D721Med (cell line): ENCODE data around the gene RAVER1.

Experiments used
- DNase-seq: peaks from one replicate; pipeline ENCODE4 v3.0.0; 2011; ENCODE audit warnings: low spot score; ENCODE audit not compliant: insufficient read length
- FAIRE-seq: peaks from 2 replicates; lab custom pipeline; 2011; peaks lifted over from hg19 to GRCh38; lab: Jason Lieb, UNC
- CTCF ChIP-seq: IDR thresholded peaks from 2 replicates; pipeline ENCODE4 v1.5.1; 2012; ENCODE audit warnings: mild to moderate bottlenecking, control low read depth; ENCODE audit not compliant: insufficient read depth; ENCODE audit errors: missing control alignments

Gene RAVER1

GRCh38 chr19:10290876-10291553 is 42.3 kb downstream of the RAVER1 start:
- no peak for FAIRE-seq
- no peak for TF ChIP-seq CTCF
- peak; percentile 69 for DNase-seq

GRCh38 chr19:10290357-10290875 is 42.9 kb downstream of the RAVER1 start:
- FAIRE-seq (no peak), DNase-seq (no peak)
- TF ChIP-seq CTCF: no peak

DNA sequence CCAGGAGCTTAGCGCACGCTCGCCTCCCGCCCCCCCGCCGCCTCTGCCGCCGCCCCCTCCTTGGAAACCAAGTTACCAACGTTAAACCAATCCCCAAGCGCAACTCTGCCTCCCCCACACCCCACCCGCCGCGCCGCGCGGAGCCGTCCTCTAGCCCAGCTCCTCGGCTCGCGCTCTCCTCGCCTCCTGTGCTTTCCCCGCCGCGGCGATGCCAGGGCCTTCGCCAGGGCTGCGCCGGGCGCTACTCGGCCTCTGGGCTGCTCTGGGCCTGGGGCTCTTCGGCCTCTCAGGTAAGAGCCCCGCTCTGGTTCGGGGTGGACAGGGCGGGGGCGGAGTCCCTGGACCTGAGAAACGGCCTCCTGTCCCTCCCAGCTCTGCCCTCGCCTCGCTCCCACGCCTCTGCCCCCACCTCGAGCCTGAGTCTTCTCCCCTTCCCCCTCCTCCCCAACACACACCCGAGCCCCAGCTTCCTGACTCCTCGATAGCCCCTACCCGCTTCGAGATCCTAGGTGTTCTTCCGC is 43.4 kb downstream of the RAVER1 start, which contains the start of gene ICAM5:
ICAM5 (plus strand) TSS at position 117 of the 521 bp plus-strand sequence; CDS start at position 209, 92 bp downstream.
- DNase-seq (no peak), FAIRE-seq (no peak)

GRCh38 chr19:10289167-10289835 is 44.0 kb downstream of the RAVER1 start:
- no peak for FAIRE-seq
- TF ChIP-seq CTCF: no peak
- peak; percentile 55 for DNase-seq

More for the DNA sequence above, 43.4 kb downstream of the RAVER1 start, which contains the start of gene ICAM5:
- TF ChIP-seq CTCF: no peak

DNA sequence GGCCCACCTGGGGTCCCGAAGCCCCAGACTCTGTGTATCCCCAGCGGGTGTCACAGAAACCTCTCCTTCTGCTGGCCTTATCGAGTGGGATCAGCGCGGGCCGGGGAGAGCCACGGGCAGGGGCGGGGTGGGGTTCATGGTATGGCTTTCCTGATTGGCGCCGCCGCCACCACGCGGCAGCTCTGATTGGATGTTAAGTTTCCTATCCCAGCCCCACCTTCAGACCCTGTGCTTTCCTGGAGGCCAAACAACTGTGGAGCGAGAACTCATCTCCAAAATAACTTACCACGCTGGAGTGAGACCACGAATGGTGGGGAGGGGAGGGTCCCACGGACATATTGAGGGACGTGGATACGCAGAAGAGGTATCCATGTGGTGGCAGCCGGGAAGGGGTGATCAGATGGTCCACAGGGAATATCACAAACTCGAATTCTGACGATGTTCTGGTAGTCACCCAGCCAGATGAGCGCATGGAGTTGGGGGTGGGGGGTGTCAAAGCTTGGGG is 44.6 kb downstream of the RAVER1 start:
- TF ChIP-seq CTCF: no peak
- FAIRE-seq: no peak
- DNase-seq: peak; percentile 56

DNA sequence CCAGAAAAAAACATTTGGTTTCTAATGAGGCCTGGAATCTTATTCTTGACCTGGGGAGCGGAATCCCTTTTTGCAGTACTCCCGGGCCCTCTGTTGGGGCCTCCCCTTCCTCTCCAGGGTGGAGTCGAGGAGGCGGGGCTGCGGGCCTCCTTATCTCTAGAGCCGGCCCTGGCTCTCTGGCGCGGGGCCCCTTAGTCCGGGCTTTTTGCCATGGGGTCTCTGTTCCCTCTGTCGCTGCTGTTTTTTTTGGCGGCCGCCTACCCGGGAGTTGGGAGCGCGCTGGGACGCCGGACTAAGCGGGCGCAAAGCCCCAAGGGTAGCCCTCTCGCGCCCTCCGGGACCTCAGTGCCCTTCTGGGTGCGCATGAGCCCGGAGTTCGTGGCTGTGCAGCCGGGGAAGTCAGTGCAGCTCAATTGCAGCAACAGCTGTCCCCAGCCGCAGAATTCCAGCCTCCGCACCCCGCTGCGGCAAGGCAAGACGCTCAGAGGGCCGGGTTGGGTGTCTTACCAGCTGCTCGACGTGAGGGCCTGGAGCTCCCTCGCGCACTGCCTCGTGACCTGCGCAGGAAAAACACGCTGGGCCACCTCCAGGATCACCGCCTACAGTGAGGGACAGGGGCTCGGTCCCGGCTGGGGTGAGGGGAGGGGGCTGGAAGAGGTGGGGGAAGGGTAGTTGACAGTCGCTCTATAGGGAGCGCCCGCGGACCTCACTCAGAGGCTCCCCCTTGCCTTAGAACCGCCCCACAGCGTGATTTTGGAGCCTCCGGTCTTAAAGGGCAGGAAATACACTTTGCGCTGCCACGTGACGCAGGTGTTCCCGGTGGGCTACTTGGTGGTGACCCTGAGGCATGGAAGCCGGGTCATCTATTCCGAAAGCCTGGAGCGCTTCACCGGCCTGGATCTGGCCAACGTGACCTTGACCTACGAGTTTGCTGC is 46.3 kb downstream of the RAVER1 start, which contains the start of gene ICAM4:
ICAM4 (plus strand) TSS at position 153 of the 935 bp plus-strand sequence; CDS start at position 211, 58 bp downstream.
- TF ChIP-seq CTCF: no peak
- FAIRE-seq (no peak), DNase-seq (no peak)
